AG04450 (cell line): ENCODE results near the gene TADA1. TPM values are rescaled to one million over a fixed set of nuclear protein-coding genes. Genes with fewer than 3 reads are reported as not detected.

ENCODE experiments used
- CTCF ChIA-PET: fragments of 300-600, 350-600 bp; formaldehyde crosslinking; extraction: SDS; loops from one replicate; lab custom pipeline; 2022; ENCODE audit warnings: antibody characterized with exemption, inconsistent platforms; lab: Charles Lee
- POLR2A ChIA-PET: fragments of 350-600 bp; formaldehyde crosslinking; extraction: SDS; loops from one replicate; lab custom pipeline; 2021; ENCODE audit warnings: antibody characterized with exemption, inconsistent platforms; lab: Yijun Ruan, JAX
- DNase-seq: peaks from one replicate; pipeline ENCODE4 v3.0.0-alpha.2; 2011; ENCODE audit warnings: low read depth, low spot score
- H3K27ac ChIP-seq: one replicate; pipeline ENCODE4 v1.5.1; 2012; ENCODE audit warnings: low read depth, low read length, control low read depth
- H3K27me3 ChIP-seq: one replicate; pipeline ENCODE4 v1.6.0; 2012; ENCODE audit warnings: low read length; ENCODE audit not compliant: control insufficient read depth, insufficient read depth
- H3K4me3 ChIP-seq: 2 replicates; pipeline ENCODE4 v1.5.1; 2011; ENCODE audit warnings: mild to moderate bottlenecking, low read depth, low read length, control low read depth
- H3K9me3 ChIP-seq: 2 replicates; pipeline ENCODE4 v1.5.1; 2012; ENCODE audit warnings: low read length; ENCODE audit not compliant: control insufficient read depth, insufficient read depth
- CTCF ChIP-seq: IDR thresholded peaks from 2 replicates; pipeline ENCODE4 v1.5.1; 2011; ENCODE audit warnings: low read depth, low read length, control low read depth, inconsistent platforms
- polyA plus RNA-seq: library from polyadenylated mRNA; depleted of rRNA; stranded (reverse); fragments of >200 nt; gene quantifications from 2 replicates; pipeline ENCODE4 v1.2.3, GENCODE V29; 2011; rRNA removed

Gene TADA1
- polyA plus RNA-seq, 1 experiment = 13.3 TPM

- ChIA-PET CTCF (no interaction called here), POLR2A (no interaction called here)
- H3K27ac ChIP-seq = no peak overlapping the region
- no peak for TF ChIP-seq CTCF
- H3K4me3 ChIP-seq = no peak overlapping the region
- no peaks in the 10 kb centered on the region; the same call in 1 of the 2 replicates for H3K9me3 ChIP-seq
- DNase-seq = no peak
- no peaks in the 10 kb centered on the region for H3K27me3 ChIP-seq
These were observed 62.4 kb downstream of the TADA1 start for GRCh38 chr1:166813508-166814223.

- TF ChIP-seq CTCF = no peak
- H3K27ac ChIP-seq = no peak overlapping the region
- ChIA-PET POLR2A (no interaction called here), CTCF (interaction anchor here (0.6 kb wide), 1 partner anchor 102 kb away, joined by 5 read pairs; no protein-coding TSS in a partner anchor)
- no peaks in the 10 kb centered on the region; the same call in 1 of the 2 replicates for H3K9me3 ChIP-seq
- H3K27me3 ChIP-seq = no peaks in the 10 kb centered on the region
- H3K4me3 ChIP-seq = no peak overlapping the region
- DNase-seq = no peak
These were observed 64.4 kb downstream of the TADA1 start for GRCh38 chr1:166811691-166812090.

GRCh38 chr1:166808952-166809351 is 67.1 kb downstream of the TADA1 start:
- H3K4me3 ChIP-seq = no peak overlapping the region
- POLR2A ChIA-PET = no interaction called here
- TF ChIP-seq CTCF = no peak
- CTCF ChIA-PET = interaction anchor here (1.4 kb wide), 1 partner anchor 13 kb away, joined by 3 read pairs; no protein-coding TSS in a partner anchor
- no peak overlapping the region for H3K27ac ChIP-seq
- H3K9me3 ChIP-seq = no peaks in the 10 kb centered on the region
- no peak for DNase-seq
- H3K27me3 ChIP-seq = no peaks in the 10 kb centered on the region

Other genes with a start within 250 kb of the TADA1 start
- gene POGK, start 36.8 kb downstream of the TADA1 start, polyA plus RNA-seq = 18.3 and 21.9 TPM in 2 replicates
- 0.10 TPM in 1 of 2 replicates, not detected in the other for gene ILDR2, start 99.3 kb upstream of the TADA1 start, polyA plus RNA-seq
- not detected in 2 replicates for gene MAEL, start 113.0 kb upstream of the TADA1 start, polyA plus RNA-seq
- not detected in 2 replicates for gene GPA33, start 214.1 kb upstream of the TADA1 start, polyA plus RNA-seq
- gene STYXL2, start 217.8 kb upstream of the TADA1 start, polyA plus RNA-seq = not detected in 2 replicates